Activated B cell treated with CpG ODN at 0.5 μM for 24 hours (primary cell): ENCODE measurements around the gene CD80. TPM values are rescaled to one million over a fixed set of nuclear protein-coding genes. Genes with fewer than 3 reads are reported as not detected.

Source experiments
- ATAC-seq: fragments of 200-7000 bp; cut with Tn5 transposase; one replicate; pipeline ENCODE4 v1.10.0; 2021; ENCODE audit warnings: low read depth, mild to moderate bottlenecking, moderate library complexity
- CTCF ChIA-PET: fragments of 350-600 bp; sonication (Branson Sonifier 250); formaldehyde crosslinking; loops from one replicate; lab custom pipeline; 2021; ENCODE audit warnings: antibody characterized with exemption; lab: Charles Lee
- POLR2A ChIA-PET: fragments of 350-600 bp; sonication (Branson Sonifier 250); formaldehyde crosslinking; loops from one replicate; lab custom pipeline; 2021; ENCODE audit warnings: antibody characterized with exemption; lab: Charles Lee
- DNase-seq: peaks from one replicate; pipeline ENCODE4 v3.0.0; 2022
- H3K27ac Mint-ChIP-seq: one replicate; pipeline ENCODE4 v1.8.0; 2020; ENCODE audit warnings: mixed read lengths
- H3K27me3 Mint-ChIP-seq: one replicate; pipeline ENCODE4 v1.8.0; 2021; ENCODE audit warnings: mixed read lengths
- H3K36me3 Mint-ChIP-seq: one replicate; pipeline ENCODE4 v1.8.0; 2021; ENCODE audit warnings: low read depth, mixed read lengths
- H3K4me1 Mint-ChIP-seq: one replicate; pipeline ENCODE4 v1.8.0; 2021; ENCODE audit warnings: mixed read lengths
- H3K4me3 Mint-ChIP-seq: one replicate; pipeline ENCODE4 v1.8.0; 2020; ENCODE audit warnings: mild to moderate bottlenecking, mixed read lengths
- H3K9me3 Mint-ChIP-seq: one replicate; pipeline ENCODE4 v1.8.0; 2020; ENCODE audit warnings: mixed read lengths
- intact Hi-C: fragments of 100-400 bp; cut with micrococcal nuclease; formaldehyde crosslinking; loops from one replicate; pipeline ENCODE4 v1.15.1; 2024
- total RNA-seq: library from RNA; stranded (reverse); gene quantifications from 2 replicates; pipeline ENCODE4 v1.2.3, GENCODE V29; 2022
- TF ChIP-seq, protein P1 (sequence below): fragments of 200-600 bp; IDR thresholded peaks from one replicate; pipeline ENCODE4 v1.8.0; 2022; ENCODE audit warnings: antibody characterized with exemption, mild to moderate bottlenecking

The CD80 gene
- total RNA-seq, 1 donor from 2014 or later: 88.1 TPM

GRCh38 chr3:119550192-119550910, 9.1 kb downstream of the CD80 start:
- Mint-ChIP-seq H3K27ac (peak overlapping the region; percentile 80), H3K4me1 (peaks cover 87% of the 10 kb centered on the region), H3K36me3 (peaks cover 74% of the 10 kb centered on the region), H3K4me3 (peak overlapping the region; percentile 68), H3K9me3 (no peaks in the 10 kb centered on the region), H3K27me3 (no peaks in the 10 kb centered on the region)
- ATAC-seq (peak; percentile 3), DNase-seq (no peak)
- TF ChIP-seq, protein P1, sequence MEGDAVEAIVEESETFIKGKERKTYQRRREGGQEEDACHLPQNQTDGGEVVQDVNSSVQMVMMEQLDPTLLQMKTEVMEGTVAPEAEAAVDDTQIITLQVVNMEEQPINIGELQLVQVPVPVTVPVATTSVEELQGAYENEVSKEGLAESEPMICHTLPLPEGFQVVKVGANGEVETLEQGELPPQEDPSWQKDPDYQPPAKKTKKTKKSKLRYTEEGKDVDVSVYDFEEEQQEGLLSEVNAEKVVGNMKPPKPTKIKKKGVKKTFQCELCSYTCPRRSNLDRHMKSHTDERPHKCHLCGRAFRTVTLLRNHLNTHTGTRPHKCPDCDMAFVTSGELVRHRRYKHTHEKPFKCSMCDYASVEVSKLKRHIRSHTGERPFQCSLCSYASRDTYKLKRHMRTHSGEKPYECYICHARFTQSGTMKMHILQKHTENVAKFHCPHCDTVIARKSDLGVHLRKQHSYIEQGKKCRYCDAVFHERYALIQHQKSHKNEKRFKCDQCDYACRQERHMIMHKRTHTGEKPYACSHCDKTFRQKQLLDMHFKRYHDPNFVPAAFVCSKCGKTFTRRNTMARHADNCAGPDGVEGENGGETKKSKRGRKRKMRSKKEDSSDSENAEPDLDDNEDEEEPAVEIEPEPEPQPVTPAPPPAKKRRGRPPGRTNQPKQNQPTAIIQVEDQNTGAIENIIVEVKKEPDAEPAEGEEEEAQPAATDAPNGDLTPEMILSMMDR: no peak
- CTCF ChIA-PET: interaction anchor here (1.0 kb wide), 1 partner anchor 131 kb away, joined by 3 read pairs; no protein-coding TSS in a partner anchor
- POLR2A ChIA-PET: interaction anchor here (0.5 to 1.4 kb wide), 3 partner anchors 9 to 52 kb away, joined by 3 to 8 read pairs (median 3); partner anchors contain the start of gene TIMMDC1
- intact Hi-C loops: loop anchor here (1.0 kb wide), 1 partner anchor 11 kb away; no protein-coding TSS in a partner anchor

GRCh38 chr3:119548341-119548740, 11.1 kb downstream of the CD80 start:
- POLR2A ChIA-PET: no interaction called here
- H3K36me3 Mint-ChIP-seq: peaks cover 79% of the 10 kb centered on the region
- CTCF ChIA-PET: interaction anchor here (1.4 kb wide), 1 partner anchor 11 kb away, joined by 3 read pairs; the partner anchor contains the start of gene CD80
- H3K27me3 Mint-ChIP-seq: no peaks in the 10 kb centered on the region
- no peak overlapping the region for H3K27ac Mint-ChIP-seq
- ATAC-seq: no peak
- intact Hi-C loops: no loop called here
- H3K9me3 Mint-ChIP-seq: no peaks in the 10 kb centered on the region
- no peak for DNase-seq
- TF ChIP-seq, protein P1: no peak
- no peak overlapping the region for H3K4me3 Mint-ChIP-seq
- H3K4me1 Mint-ChIP-seq: peaks cover 71% of the 10 kb centered on the region

DNA sequence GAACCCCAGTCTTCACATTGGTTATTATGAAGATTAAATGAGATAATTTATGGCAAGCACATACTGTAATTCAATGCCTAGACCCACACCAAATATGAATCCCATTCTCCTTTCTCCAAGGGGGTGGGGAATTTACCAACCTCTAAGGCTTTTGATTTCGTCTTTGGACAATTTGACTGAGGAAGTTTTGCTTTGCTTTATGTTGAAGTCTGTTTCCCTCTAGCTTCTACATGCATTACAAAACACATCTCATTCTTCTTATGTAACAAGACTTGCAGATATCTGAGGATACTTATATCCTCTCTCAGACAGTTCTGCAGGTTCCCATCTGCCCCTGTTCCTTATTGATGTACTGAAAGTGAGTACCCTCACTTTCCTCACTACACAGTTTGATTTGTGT, 12.2 kb downstream of the CD80 start:
- peaks cover 75% of the 10 kb centered on the region for H3K4me1 Mint-ChIP-seq
- DNase-seq (no peak), ATAC-seq (no peak)
- no peaks in the 10 kb centered on the region for H3K9me3 Mint-ChIP-seq
- no peak overlapping the region for H3K27ac Mint-ChIP-seq
- ChIA-PET POLR2A (interaction anchor here (0.6 kb wide), 1 partner anchor 92 kb away, joined by 4 read pairs; no protein-coding TSS in a partner anchor), CTCF (no interaction called here)
- TF ChIP-seq, protein P1: no peak
- intact Hi-C loops: no loop called here
- H3K4me3 Mint-ChIP-seq: no peak overlapping the region
- no peaks in the 10 kb centered on the region for H3K27me3 Mint-ChIP-seq
- peaks cover 83% of the 10 kb centered on the region for H3K36me3 Mint-ChIP-seq

GRCh38 chr3:119543147-119543546, 16.3 kb downstream of the CD80 start:
- POLR2A ChIA-PET: interaction anchor here (0.6 to 0.9 kb wide), 3 partner anchors 16 to 264 kb away, joined by 4 to 15 read pairs (median 6); partner anchors contain the start of gene CD80
- no peak overlapping the region for H3K27ac Mint-ChIP-seq
- CTCF ChIA-PET: no interaction called here
- peaks cover 85% of the 10 kb centered on the region for H3K36me3 Mint-ChIP-seq
- DNase-seq (no peak), ATAC-seq (no peak)
- H3K27me3 Mint-ChIP-seq: no peaks in the 10 kb centered on the region
- no peaks in the 10 kb centered on the region for H3K9me3 Mint-ChIP-seq
- intact Hi-C loops: no loop called here
- TF ChIP-seq, protein P1: no peak
- no peak overlapping the region for H3K4me3 Mint-ChIP-seq
- peaks cover 77% of the 10 kb centered on the region for H3K4me1 Mint-ChIP-seq

DNA sequence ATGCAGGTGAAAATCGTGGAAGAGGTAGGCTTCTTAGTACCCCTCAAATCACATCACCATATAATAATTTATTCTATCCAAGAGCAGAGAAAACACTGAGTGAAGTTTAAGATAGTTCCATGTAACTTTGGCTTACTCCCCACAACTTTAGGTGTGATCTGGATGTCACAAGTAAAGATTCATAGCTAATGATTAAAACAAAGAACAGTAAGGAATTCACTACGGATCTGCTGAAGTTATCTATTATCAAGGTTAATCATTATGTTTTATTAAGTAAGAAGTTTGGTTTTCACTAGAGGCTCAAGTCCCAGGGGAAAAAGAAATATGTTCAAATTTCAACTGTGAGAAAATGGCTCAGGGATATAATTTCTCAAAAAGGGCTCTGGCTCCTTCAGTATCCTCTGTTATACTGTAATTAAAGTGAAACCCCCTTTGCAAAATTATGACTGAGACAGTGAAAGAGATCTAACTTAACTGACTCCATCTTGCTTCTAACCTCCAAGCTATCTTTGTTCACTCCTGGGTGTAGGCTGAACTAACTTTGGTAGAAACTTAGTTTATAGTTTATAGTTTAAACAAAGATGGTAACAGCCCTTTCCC, 17.1 kb downstream of the CD80 start:
- peak overlapping the region; percentile 33 for H3K4me3 Mint-ChIP-seq
- ChIA-PET POLR2A (interaction anchor here (0.6 to 1.5 kb wide), 4 partner anchors 8 to 96 kb away, joined by 3 to 15 read pairs (median 4); partner anchors contain the start of gene CD80), CTCF (no interaction called here)
- H3K27ac Mint-ChIP-seq: peak overlapping the region; percentile 77
- H3K4me1 Mint-ChIP-seq: peaks cover 79% of the 10 kb centered on the region
- TF ChIP-seq, protein P1: no peak
- DNase-seq (no peak), ATAC-seq (no peak)
- H3K27me3 Mint-ChIP-seq: no peaks in the 10 kb centered on the region
- H3K36me3 Mint-ChIP-seq: peaks cover 87% of the 10 kb centered on the region
- H3K9me3 Mint-ChIP-seq: no peaks in the 10 kb centered on the region
- intact Hi-C loops: no loop called here
